ENCODE results near the gene NBPF3. TPM values are rescaled to one million over a fixed set of nuclear protein-coding genes. Genes with fewer than 3 reads are reported as not detected.

Gene NBPF3
- polyA plus RNA-seq, 3 donors: 1.8 to 5.0 (median 2.1) TPM

- no peak overlapping the region for H3K27ac ChIP-seq (ENCODE audit: low read depth, low read length)
- 66 to 78% (median 73%) methylated on average over 7 of the region's 7 CpGs for WGBS, 3 donors
Measured at GRCh38 chr1:21530368-21531016, 90.6 kb downstream of the NBPF3 start.

GRCh38 chr1:21531241-21531640, 91.3 kb downstream of the NBPF3 start:
- no peak overlapping the region for H3K27ac ChIP-seq (ENCODE audit: low read depth, low read length)

GRCh38 chr1:21532496-21532895, 92.6 kb downstream of the NBPF3 start:
- 61 to 71% (median 69%) methylated on average over 3 of the region's 3 CpGs for WGBS, 3 donors

More at GRCh38 chr1:21531241-21531640, 91.3 kb downstream of the NBPF3 start:
- WGBS, 3 donors: 91 to 94% (median 94%) methylated on average over 5 of the region's 5 CpGs

GRCh38 chr1:21532992-21533534, 93.1 kb downstream of the NBPF3 start:
- no peak overlapping the region for H3K27ac ChIP-seq (ENCODE audit: low read depth, low read length)
- WGBS, 3 donors: 70 to 91% (median 89%) methylated on average over 4 of the region's 4 CpGs

More at GRCh38 chr1:21532496-21532895, 92.6 kb downstream of the NBPF3 start:
- H3K27ac ChIP-seq (ENCODE audit: low read depth, low read length): no peak overlapping the region

GRCh38 chr1:21534146-21534545, 94.2 kb downstream of the NBPF3 start:
- 83 to 88% (median 83%) methylated on average over 5 of the region's 5 CpGs for WGBS, 3 donors
- H3K27ac ChIP-seq (ENCODE audit: low read depth, low read length): no peak overlapping the region

Other genes starting within 250 kb of the NBPF3 start
- 100 to 1,000 TPM in 1 of 3 donors, 10 to 100 TPM in 2; 63.8 to 110 (median 65.3) TPM for gene ECE1, start 149.7 kb upstream of the NBPF3 start, polyA plus RNA-seq
- 10 to 100 TPM in 2 of 3 donors, 1 to 10 TPM in 1; 2.8 to 51.4 (median 29.6) TPM for gene ALPL, start 69.3 kb downstream of the NBPF3 start, polyA plus RNA-seq
- gene RAP1GAP, start 229.2 kb downstream of the NBPF3 start, polyA plus RNA-seq: 10 to 100 TPM in 1 of 3 donors, 1 to 10 TPM in 1, under 1 TPM in 1; 0.45 to 65.5 (median 6.9) TPM